T-helper 1 cell treated with Interleukin-12 subunit alpha and Interleukin-12 subunit beta and Interleukin-4 antibody, amounts not matched to agents 30 ng/mL and 1 ng/mL, for 36 hours (primary cell): Measurements from ENCODE around the gene LGALS3BP. TPM values are rescaled to one million over a fixed set of nuclear protein-coding genes. Genes with fewer than 3 reads are reported as not detected.

Experiments
- intact Hi-C: fragments of 100-400 bp; cut with micrococcal nuclease; formaldehyde crosslinking; loops from one replicate; pipeline ENCODE4 v1.15.1; 2024
- total RNA-seq: library from RNA; stranded (reverse); gene quantifications from 2 replicates; pipeline ENCODE4 v1.2.3, GENCODE V29; 2022

The LGALS3BP gene
- total RNA-seq, 1 donor from 2014 or later: 224 TPM

DNA sequence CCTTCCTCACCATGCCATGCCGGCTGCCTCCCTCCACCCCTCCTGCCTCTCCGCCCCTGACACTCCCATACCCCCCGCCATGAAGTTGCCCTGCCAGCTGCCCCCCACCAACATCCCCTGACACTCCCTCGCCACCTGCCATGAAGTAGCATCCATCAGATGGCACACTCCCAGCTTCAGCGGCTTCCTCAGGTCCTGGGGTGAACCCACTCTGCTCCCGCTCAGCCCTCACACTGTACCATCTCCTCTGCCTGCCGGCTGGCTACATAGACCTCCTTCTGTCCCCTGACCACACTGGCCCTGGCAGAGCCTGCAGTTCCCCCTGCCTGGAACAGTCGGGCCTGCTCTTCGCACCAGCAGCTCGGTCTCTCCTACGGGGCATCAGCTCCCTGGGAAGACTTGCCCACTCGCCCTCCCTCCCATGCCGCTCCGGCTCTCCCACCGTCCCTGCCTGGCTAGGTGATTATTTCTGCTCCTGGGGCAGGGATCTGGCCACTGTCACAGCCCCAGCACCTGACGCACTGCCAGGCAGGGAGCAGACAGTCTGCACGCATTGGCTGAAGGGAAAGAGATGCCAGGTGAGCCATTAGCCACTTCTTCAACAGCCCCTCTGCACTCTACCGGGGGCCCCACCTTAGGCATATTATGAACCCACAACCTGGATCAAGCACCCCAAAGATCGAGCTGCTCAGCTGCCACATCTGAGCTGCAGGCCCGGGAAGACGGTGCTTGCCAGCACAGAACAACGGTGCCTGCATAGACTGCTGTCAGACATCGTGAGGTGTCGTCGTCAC lies 20.9 kb upstream of the LGALS3BP start:
- intact Hi-C loops: no loop called here

DNA sequence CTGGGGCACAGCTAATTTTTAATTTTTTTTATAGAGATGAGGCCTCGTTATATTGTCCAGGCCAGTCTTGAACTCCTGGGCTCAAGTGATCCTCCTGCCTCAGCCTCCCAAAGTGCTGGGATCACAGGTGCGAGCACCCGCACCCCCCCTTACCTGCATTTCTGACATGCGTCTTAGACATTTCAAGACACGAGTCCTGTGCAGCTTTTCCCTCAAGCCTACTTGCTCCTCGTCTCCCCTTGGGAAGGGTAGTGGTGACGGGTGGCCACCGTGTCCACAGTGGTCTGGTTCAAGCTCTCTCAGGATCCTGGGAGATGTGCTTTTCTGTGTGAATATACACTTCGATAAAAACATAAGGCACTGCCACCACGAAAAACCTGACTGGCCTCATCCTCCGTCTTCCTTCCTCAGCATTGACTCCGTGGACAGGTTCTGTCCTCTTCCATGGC lies 20.2 kb upstream of the LGALS3BP start:
- intact Hi-C loops: no loop called here

DNA sequence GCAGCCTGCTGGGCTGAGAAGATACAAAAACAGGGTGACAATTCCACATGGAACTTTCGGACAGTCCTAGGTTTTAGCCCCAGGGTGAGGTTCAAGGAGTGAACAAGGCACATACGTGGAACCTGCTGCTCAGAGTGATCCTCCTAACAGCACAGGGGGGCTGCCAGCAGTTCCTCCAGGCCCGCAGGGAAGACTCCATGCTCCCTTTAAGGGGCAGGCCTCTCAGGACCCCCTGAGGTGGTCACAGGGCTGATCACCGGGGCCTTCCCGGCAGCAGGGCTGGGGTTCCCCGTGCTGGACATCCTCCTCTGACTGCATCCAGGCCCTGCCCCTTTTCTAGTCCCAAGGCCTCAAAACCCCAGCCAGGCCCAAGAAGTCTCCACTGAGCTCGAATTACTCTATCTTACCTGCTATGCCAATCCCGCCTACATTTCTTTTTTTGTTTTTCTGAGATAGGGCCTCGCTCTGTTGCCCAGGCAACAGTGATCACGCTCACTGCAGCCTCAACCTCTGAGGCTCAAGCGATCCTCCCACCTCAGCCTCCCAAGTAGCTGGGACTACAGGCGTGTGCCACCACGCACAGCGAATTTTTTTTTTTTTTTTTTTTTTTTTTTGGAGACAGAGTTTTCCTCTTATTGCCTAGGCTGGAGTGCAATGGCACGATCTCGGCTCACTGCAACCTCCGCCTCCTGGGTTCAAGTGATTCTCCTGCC lies 19.5 kb upstream of the LGALS3BP start:
- intact Hi-C loops: no loop called here

DNA sequence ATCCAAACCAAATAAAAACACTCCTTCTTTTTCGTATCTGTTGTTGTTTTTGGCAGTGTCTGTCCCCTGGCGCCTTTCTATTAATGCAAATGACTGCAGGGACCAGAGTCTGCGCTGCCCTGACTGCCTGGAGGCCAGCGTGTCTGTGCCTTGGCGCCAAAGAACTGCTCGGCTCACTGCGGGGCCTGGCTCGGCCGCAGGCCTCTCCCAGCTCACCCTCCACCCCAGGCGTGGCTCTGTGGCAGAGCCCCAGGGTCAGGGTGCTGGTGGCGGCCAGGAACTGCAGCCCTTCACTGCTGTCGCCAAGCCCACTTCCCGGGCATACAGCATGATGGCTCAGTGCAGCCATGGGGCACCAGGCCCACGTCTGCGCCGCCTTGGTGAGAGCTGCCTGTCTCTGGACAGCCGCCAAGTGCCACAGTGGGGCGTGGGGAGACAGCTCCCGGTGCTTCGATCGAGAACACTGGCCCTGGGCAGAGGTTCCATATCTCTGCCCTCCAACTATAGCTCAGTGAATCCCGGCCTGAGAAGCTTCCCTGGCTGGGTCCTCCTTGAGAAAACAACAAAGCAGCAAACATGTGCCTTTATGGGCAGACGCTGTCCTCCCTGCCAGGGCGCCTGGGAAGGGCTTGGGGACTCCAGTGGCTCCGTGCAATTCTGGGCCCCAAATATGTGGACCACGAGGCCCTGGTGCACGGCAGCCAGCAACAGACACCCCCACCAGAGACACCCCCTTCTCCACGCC lies 18.8 kb upstream of the LGALS3BP start:
- intact Hi-C loops: no loop called here

DNA sequence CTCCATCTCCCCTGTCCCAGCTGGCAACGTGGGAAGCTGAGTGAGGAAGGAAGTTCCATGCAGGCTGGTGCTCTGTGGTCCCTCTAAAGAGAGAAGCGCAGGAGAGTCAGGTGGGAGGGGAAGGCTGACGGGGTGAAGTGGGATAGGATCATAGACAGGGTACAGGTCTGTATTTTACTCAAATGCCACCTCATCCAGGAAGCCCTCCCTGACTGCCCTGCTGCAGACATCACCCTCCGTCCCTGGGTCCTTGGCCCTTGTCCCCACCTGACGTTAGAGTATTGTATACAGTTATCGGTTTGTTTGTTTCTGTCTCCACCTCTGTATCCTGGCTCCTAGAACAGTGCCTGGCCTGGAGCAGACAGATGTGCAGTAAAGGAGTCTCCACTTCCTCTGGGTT lies 18.2 kb upstream of the LGALS3BP start:
- intact Hi-C loops: no loop called here

DNA sequence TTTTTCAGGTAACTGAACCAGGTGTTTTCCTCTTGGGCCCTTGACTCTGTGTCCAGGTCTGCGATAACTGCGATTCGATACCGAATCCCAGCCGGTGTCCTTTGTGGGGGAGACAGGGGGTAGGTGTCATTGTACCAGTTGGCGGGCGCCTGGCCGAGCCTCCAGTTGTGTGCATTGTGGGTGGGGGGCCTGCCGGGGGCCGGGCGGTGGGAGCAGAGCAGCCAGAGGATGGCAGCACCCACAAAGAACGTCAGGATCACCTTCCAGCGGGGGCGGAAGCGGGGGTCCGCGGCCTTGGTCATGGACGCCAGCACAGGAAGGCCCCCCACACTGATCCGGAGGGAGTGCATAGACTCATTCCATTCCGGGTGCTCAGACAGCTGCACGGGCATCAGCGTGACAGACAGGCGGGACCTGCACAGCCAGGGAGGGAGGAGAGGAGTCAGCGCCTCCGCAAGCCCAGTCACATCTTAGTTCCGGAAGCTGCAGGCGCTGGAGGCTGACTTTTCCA lies 17.6 kb upstream of the LGALS3BP start:
- intact Hi-C loops: no loop called here

DNA sequence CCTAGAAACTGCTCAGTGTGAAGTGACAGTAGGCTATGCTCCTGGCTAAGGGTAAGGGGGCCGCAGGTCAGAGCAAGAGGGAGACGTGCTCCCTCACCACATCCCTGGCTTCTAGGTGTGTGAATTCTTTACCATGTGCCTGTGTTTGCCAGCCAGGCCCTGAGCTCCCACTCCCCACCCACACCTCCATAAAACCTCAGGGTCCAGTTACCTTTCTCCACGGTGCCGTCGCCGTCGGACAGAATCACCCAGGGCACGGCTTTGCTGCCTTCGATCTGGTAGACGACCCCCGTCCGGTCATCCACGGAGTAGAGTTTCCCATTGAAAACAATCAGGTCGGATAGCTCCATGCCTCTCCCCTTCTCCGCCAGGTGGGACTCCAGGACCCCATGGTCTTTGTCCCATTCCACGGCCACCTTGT lies 17.1 kb upstream of the LGALS3BP start:
- intact Hi-C loops: no loop called here

DNA sequence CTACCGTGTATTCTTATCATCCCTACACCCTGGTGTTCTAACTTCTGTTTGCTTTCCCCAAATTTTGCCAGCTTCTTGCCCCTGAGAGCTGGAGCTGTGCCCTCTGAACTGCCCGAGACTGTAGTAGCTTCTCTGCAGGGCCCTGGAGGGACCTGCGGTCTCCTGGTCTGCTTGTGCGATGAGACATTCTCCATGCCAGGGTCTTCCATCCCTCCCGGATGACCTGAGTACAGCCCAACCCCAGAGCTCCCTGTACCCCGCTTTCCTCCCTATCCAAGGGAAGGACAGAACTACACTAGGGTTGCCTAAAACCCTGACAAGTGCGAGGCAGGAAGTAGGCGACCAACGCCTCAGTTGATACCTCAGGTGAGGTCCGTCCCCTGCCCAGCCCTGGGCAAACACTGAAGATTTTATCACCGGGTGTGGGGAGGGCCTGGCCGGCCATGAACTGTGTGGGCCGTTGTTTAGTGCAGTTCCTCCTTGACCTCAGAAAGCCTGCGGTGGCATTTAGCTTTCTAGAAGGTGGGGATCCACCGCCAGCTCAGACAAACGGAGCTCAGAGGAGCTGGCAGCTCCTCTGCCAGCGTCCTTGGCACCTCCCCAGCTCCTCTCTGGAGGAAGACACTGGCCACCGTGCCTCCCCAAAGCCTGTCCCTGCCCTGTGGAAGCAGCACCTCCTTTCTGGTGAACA lies 16.2 kb upstream of the LGALS3BP start:
- intact Hi-C loops: no loop called here

DNA sequence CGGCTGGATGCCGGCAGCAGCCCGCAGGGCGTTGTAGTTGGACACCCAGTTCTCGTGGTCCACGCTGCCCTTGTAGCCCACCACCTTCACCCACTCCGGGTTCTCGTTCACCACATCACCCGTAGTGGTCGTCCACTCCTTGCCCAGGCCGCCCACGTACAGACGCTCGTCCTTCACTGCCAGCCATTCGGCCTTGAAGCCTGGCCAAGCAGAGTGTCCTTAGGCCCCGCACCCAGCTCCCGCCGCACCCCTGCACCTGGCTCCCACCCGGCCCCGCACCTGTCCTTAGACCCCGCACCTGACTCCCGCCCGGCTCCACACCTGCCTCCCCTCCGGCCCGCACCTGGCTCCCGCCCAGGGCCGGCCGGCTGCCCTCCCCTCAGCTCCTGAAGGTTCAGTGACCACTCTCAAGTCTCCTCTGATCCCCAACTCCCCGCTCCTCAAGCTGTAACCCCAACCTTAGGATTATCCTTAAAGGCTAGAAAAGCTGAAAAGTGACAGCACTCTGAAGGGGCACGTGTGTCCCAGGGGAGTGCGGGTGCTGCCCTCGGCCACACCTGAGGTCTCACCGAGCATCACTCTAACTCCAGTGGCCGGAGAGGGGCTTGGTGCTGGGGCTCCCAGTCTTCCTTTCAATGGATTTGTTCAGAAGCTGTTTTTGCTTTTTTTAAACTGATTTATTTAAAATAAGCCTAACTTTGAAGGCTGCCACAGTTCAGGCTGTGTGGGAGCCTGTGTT lies 15.5 kb upstream of the LGALS3BP start:
- intact Hi-C loops: no loop called here

DNA sequence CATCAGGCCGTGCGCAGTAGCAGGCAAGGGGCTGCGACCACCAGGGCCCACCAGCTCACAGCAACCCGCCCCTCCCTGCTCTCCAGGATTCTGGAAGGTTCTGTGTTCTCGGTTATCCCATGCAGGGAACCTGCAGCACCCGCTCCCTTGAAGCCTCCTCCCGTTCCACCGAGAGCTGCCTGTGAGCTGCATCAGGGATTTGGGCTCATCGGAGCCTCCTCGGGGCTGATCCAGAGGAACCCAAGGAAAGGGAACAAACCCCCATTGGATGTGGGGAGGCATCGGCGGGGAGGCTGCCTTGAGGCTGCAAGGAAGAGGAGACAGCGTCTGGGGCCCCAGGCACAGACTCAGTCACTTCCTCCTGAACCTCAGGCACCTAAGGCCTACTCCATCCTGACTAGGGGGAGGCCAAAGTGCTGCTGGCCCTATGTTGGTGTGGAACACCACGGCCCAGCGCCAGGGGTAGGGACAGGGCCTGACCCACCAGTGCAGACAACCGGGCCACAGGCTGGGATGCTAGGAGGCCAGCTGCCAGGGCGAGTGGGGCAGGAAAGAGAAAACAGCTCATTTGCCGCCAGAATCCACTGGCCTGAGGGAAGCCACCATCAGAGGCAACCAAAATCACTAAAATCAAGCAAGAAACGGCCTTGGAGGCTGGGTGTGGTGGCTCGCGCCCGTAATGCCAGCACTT lies 14.4 kb upstream of the LGALS3BP start:
- intact Hi-C loops: no loop called here

DNA sequence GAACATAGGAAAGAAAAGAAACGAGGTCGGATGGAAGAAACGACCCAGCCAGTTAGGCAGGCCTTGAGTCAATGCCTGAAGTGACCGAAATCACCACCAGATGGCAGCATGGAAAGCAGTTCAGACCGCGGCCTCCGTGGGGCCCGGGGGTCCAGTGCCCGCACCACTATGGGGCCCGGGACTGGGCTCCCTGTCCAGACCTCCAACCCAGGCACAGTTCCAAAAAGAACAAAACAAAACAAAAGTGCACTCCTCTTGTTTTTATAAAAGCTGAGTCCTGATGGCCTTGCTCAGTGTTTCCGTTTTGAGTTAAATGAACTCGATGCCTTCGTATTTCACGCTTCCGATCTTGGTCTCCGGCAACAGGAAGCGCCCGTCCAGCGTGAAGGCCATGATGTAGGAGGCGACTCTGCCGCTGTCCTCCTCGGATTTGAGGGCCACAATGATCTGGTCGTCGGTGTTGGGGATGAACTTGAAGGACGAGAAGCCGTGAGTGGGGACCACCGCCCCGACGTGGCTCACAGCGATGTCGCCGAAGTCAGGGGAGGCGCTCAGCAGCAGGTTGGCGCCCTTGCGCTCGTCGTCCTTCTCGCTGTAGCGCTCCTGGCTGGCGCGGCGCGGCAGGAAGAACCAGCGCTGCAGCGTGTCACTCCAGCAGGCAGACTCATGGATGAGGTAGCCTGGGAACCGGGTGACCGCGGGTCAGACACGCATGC lies 13.7 kb upstream of the LGALS3BP start:
- intact Hi-C loops: no loop called here

DNA sequence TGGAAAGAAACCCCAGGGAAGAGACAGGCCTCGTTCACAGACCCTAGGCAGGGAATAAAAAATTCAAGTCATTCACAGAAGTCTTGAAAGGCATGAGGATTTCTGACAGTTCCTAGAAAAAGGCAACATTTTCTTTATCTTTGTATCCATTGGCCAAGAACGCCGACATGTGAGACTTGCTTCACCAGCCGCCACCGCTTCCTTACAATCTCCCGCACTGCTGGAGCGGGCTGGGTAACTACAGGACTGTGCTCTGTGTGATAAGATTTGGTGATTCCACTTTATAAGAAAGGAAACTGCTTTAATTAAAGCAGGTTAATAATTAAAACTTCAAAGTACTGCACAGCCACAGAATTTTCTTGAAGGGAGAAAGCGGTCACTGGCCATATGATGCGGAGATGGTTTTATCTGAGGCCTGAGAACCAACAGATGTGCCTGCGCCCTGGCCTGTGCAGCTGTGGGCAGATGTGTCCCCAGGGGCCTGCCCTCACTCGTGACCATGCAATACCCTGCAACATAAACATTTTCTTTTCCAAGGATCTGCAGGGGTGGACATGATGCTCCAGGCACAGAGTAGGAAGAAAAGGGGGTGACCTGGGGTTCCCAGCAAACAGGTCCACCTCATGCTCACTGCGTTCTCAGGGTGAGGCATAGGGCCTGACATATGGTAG lies 13.0 kb upstream of the LGALS3BP start:
- intact Hi-C loops: no loop called here

DNA sequence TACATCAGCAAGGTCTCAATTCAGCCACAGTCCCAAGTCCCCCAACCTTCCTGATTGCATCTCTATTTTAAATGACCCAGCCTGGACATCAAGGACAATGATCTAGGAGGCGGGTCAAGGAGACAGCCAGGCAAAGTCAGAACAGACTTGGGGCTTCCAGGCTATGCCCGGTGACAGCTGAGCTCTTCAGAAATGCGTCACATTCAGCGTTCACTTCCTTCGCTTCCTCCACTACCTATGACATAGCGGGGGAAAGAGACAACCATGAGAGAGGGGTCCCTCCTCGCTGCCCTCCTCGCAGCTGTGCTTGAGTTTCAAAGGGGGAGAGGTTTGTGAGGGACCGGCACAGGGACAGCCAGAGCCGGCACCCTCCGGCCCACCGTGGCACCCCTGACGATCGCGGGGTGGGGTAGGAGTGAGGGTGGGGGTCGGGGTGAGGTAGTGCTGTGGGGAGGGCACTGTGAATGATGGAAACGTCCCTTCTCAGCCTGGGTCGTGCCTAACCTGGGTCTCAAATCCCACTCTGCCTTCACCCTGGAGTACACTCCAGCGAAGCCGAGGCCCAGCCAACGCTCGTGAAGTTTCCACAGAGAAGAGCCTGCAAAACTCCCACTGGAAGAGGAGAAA lies 12.3 kb upstream of the LGALS3BP start:
- intact Hi-C loops: no loop called here

DNA sequence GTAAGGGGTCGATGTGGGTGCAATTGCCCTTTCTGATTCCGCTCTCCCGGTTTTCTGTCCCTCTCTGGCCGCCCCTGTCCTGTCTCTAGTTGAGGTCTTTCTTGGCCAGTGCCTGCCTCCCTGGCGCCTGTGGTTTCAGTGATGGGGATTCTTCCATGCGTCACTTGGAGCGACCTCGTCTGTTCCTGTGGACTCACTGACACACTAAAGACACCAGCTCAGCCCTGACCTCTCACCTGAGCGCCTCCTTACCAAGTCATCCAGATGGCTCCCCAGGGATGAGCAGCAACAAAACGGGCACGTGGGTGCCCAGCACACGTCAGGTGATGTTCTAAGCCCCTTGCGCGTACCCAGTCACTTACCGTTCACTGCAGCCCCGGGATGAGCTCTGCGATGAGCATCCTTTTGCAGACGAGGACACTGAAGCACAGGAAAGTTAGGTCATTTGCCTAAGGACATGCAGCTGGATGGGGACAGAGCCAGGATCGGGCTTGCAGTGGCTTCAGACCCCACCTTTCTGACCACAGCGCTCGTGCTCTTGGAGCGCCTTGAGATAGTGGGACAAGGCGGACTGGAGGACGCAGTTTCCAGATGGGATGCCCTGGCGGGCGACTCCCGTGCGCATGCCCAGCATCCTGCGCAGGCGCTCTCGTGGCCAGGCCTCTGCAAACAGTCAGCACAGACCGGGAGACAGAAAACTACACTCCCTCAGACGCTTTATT lies 11.5 kb upstream of the LGALS3BP start:
- intact Hi-C loops: no loop called here

DNA sequence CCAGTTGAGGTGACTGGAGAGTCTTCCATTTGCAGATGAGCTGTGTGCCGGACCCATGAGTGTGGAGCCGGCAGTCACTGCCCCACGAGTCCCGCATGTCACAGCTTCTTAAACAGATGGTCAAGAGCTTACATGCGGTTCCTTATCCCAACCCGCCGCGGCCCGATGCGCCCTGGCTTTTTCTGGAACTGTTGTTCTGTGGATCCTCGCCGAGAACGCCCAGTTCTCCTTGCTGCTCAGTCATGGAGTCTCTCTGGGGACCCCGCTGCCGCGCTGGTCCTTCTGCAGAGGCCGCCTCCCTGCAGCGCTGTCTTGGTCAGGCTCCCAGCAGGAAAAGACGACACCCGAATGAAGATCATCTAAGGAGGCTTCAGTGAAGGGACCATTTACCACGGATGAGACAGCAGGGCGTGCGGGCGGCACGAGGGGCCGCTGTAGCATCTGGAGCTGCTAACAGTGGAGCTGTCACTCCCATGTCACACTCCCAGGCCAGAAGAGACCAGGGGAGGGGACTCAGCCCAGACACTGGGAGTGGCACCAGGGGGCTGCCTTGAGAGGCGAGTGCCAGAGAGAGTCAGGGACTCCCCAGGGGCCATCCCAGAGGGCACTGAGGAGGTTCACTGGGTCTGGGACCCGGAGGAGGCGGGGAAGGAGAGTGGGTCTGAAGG lies 10.8 kb upstream of the LGALS3BP start:
- intact Hi-C loops: no loop called here

DNA sequence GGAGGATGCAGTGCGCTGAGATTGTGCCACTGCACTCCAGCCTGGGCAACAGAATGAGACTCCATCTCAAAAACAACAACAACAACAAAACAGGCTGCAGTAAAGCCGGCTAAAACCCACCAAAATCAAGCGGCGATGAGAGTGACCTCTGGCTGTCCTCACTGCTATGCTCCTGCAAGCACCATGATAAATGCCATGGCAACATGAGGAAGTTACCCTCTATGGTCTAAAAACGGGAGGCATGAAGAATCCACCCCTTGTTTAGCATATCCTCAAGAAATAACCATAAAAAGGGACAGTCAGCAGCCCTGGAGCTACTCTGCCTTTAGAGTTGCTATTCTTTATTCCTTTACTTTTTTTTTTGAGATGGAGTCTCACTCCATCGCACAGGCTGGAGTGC lies 8.4 kb upstream of the LGALS3BP start:
- intact Hi-C loops: no loop called here
